CD1c-positive myeloid dendritic cell (primary cell): ENCODE results near the gene VPS37C.
A peak's percentile ranks its signal among the peaks of the same experiment; 100 is the strongest.

Experiments
- DNase-seq: peaks from one replicate; pipeline ENCODE4 v3.0.0-alpha.2; 2016; ENCODE audit errors: extremely low spot score

Gene VPS37C

GRCh38 chr11:61154528-61154927, 6.7 kb downstream of the VPS37C start:
- no peak for DNase-seq

GRCh38 chr11:61153593-61154095, 7.6 kb downstream of the VPS37C start:
- no peak for DNase-seq

- DNase-seq = no peak
Measured at GRCh38 chr11:61152816-61153592, 8.2 kb downstream of the VPS37C start.

GRCh38 chr11:61151545-61152252, 9.5 kb downstream of the VPS37C start:
- DNase-seq = no peak

- no peak for DNase-seq
Measured at GRCh38 chr11:61150706-61151544, 10.3 kb downstream of the VPS37C start.

- DNase-seq = no peak
Measured at GRCh38 chr11:61149624-61150615, 11.3 kb downstream of the VPS37C start.

GRCh38 chr11:61147791-61148620, 13.2 kb downstream of the VPS37C start:
- DNase-seq = no peak

- no peak for DNase-seq
Measured at GRCh38 chr11:61147271-61147670, 14.0 kb downstream of the VPS37C start.

GRCh38 chr11:61146416-61146815, 14.8 kb downstream of the VPS37C start:
- peak; percentile 37 for DNase-seq

GRCh38 chr11:61145228-61146005, 15.8 kb downstream of the VPS37C start:
- no peak for DNase-seq

GRCh38 chr11:61144511-61145179, 16.6 kb downstream of the VPS37C start:
- no peak for DNase-seq

- DNase-seq = no peak
Measured at GRCh38 chr11:61142424-61142823, 18.8 kb downstream of the VPS37C start.

GRCh38 chr11:61141601-61142028, 19.6 kb downstream of the VPS37C start:
- no peak for DNase-seq

GRCh38 chr11:61140416-61140815, 20.8 kb downstream of the VPS37C start:
- DNase-seq = no peak

- DNase-seq = no peak
Measured at GRCh38 chr11:61139387-61139786, 21.8 kb downstream of the VPS37C start.

- DNase-seq = no peak
Measured at GRCh38 chr11:61138935-61139334, 22.3 kb downstream of the VPS37C start.

- DNase-seq = no peak
Measured at GRCh38 chr11:61134801-61135257, 26.4 kb downstream of the VPS37C start.

- no peak for DNase-seq
Measured at GRCh38 chr11:61133956-61134662, 27.1 kb downstream of the VPS37C start.
